Adrenal gland (tissue), 12 donors: Measurements from ENCODE around the gene STAT6. TPM values are rescaled to one million over a fixed set of nuclear protein-coding genes. Genes with fewer than 3 reads are reported as not detected.
"Not testable (repeated sequence)": the region's sequence is repeated elsewhere in the genome, so short reads cannot be mapped to it uniquely, and the experiment has no call there.

ENCODE experiments used
- DNase-seq, 7 donors: peaks; one replicate each; pipeline ENCODE4 v3.0.0-alpha.2; 2019 to 2020
- H3K27ac ChIP-seq, 5 donors: fragments of 200-600 bp; sonication (generic) in 4 of 5; 1 replicate in 3 of 5; 2 replicates in 2 of 5; pipeline versions ENCODE4 v1.5.1 to v1.8.0; 2016 to 2020; ENCODE audit warnings: mild to moderate bottlenecking in 1 of 5
- H3K27me3 ChIP-seq: fragments of 200-600 bp; 2 replicates; pipeline ENCODE4 v1.8.0; 2021
- H3K36me3 ChIP-seq, 2 donors: fragments of 200-600 bp; replicated peaks in 1 of 2; 1 replicate in 1 of 2; 2 replicates in 1 of 2; pipeline versions ENCODE4 v1.5.1 to v1.8.0; 2018 to 2022
- H3K4me1 ChIP-seq, 2 donors: fragments of 200-600 bp; replicated peaks in 1 of 2; 1 replicate in 1 of 2; 2 replicates in 1 of 2; pipeline versions ENCODE4 v1.5.1 to v1.8.0; 2018 to 2021
- H3K4me3 ChIP-seq, 4 donors: fragments of 200-600 bp; sonication (generic) in 3 of 4; one replicate each; pipeline ENCODE4 v1.5.1; 2016 to 2018
- H3K9me3 ChIP-seq, 3 donors: fragments of 200-600 bp; sonication (generic) in 1 of 3; replicated peaks in 1 of 3; 1 replicate in 2 of 3; 2 replicates in 1 of 3; pipeline versions ENCODE4 v1.5.1 to v1.8.0; 2016 to 2021
- CTCF ChIP-seq, 6 experiments: fragments of 450-650 bp in 4 of 6; fragments of 200-600 bp in 2 of 6; sonication (generic) in 1 of 6; IDR thresholded peaks; 1 replicate in 5 of 6; 2 replicates in 1 of 6; pipeline versions ENCODE4 v1.5.1 to v1.8.0; 2016 to 2021; ENCODE audit warnings: antibody characterized with exemption in 6 of 6, mild to moderate bottlenecking in 2 of 6, moderate library complexity in 1 of 6
- POLR2A ChIP-seq, 2 donors: fragments of 450-650 bp; IDR thresholded peaks; one replicate each; pipeline ENCODE4 v1.6.1; 2017; ENCODE audit warnings: antibody characterized with exemption in 2 of 2, mild to moderate bottlenecking in 2 of 2, moderate library complexity in 1 of 2
- WGBS, 4 donors: extraction: QIAGEN DNeasy Blood & Tissue Kit in 2 of 4; methylation state at CpG; one replicate each; pipeline versions ENCODE4 v1.1.5 to v1.1.7; 2013 to 2017; 5-methylcytosine and 5-hydroxymethylcytosine counted together
- intact Hi-C, 2 donors: fragments of 100-400 bp; cut with DNase I; formaldehyde crosslinking; loops; one replicate each; pipeline versions ENCODE4 v1.14.1 to v1.15.0; 2022 to 2023
- polyA plus RNA-seq, 3 donors: library from polyadenylated mRNA; stranded (reverse); fragments of 200-250 nt in 2 of 3; fragments of 350-450 nt in 1 of 3; fragmentation: Illumina TruSeq in 1 of 3; extraction: RNeasy Lipid Tissue Mini Kit (QIAGEN cat#74804) in 1 of 3; gene quantifications; one replicate each; pipeline ENCODE4 v1.2.3, GENCODE V29; 2013 to 2014
- total RNA-seq, 9 donors: library from RNA; depleted of rRNA in 4 of 9; stranded (reverse); fragments of >200 nt in 4 of 9; fragments of 120-200 nt in 1 of 9; fragmentation: NEBNext Ultra II Directional in 1 of 9; extraction: Animal tissue kit (Norgen Biotek cat#: 25700) in 1 of 9; gene quantifications; one replicate each; pipeline versions ENCODE4 v1.1.0 to v1.2.4, GENCODE V29; 2013 to 2023
- donor health status: healthy with polysubstance abuse.
- donor health status: Bipolar disorder and iron deficiency.
- donor health status: DM: yes; HTN: yes; CAD: no.
- donor health status: DM: no; HTN: no; CAD: no.
- donor health status: DM: no; HTN: no; CAD: no.
- donor health status: DM: yes; HTN: yes; CAD: no.

Gene STAT6
- total and polyA plus RNA-seq, 12 donors, result 71.9 to 321 (median 155) TPM

- Histone ChIP-seq H3K27ac (no peak overlapping the region), H3K9me3 (no peaks in the 10 kb centered on the region), H3K27me3 (no peaks in the 10 kb centered on the region), H3K4me3 (no peak overlapping the region), H3K4me1 (peaks cover 4 to 21% of the 10 kb centered on the region in 2 donors), H3K36me3 (no peaks in the 10 kb centered on the region)
- WGBS, 4 donors, result 89 to 95% (median 92%) methylated on average over 11 of the region's 11 CpGs
- no peak for TF ChIP-seq CTCF (IDR thresholded peaks at IDR 0.05)
- TF ChIP-seq POLR2A (IDR thresholded peaks at IDR 0.05), result no peak
- intact Hi-C loops, result no loop called here
- DNase-seq, result no peak
Observed at GRCh38 chr12:57126061-57126460, 14.9 kb upstream of the STAT6 start.

DNA sequence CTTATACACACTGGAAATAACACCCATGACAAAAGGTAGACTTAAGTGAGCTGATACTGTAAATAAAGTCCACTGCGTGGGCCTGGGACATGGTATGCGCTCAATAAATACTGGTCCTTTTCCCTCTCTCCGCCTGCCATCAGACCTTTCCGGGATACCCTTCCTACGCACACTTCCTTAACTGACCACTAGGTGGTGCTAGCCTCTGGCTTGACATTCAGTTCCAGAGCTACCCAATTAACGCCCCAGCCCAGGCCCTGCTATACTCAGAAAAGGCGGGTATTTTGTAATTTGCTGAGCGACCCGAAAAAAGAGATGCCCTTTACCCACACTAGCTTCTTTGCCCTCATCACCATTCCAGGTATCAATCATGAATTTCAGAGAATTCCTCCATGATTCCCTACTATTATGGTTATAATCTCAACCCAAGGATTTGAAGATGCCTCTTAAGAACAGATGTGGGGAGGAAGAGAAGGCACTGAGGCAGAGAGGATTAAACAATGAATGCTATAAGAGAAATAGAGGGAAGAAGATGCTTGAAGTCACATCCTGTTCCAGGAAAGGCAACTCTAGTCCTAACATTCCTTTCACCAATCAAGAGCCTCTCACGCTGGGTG is 13.2 kb upstream of the STAT6 start:
- peaks cover 4 to 14% of the 10 kb centered on the region in 2 donors for H3K4me1 ChIP-seq
- no peaks in the 10 kb centered on the region for H3K36me3 ChIP-seq
- no peak overlapping the region for H3K4me3 ChIP-seq
- no peak overlapping the region for H3K27ac ChIP-seq
- H3K9me3 ChIP-seq, result no peaks in the 10 kb centered on the region
- 14 to 19% (median 17%) methylated on average over 10 of the region's 10 CpGs for WGBS, 4 donors
- DNase-seq, result peak; percentile 69 to 91 (median 81)
- no peaks in the 10 kb centered on the region for H3K27me3 ChIP-seq
- no peak for TF ChIP-seq POLR2A (IDR thresholded peaks at IDR 0.05)
- TF ChIP-seq CTCF (IDR thresholded peaks at IDR 0.05), result peak; percentile 93 to 97 (median 96)
- intact Hi-C loops, result loop anchor here in 1 of 2 donors (2.0 kb wide), 1 partner anchor 54 kb away; no protein-coding TSS in a partner anchor

GRCh38 chr12:57123813-57124212 is 12.7 kb upstream of the STAT6 start:
- intact Hi-C loops, result loop anchor here in 1 of 2 donors (2.0 kb wide), 1 partner anchor 55 kb away; no protein-coding TSS in a partner anchor
- Histone ChIP-seq H3K27me3 (no peaks in the 10 kb centered on the region), H3K4me3 (no peak overlapping the region), H3K27ac (no peak overlapping the region), H3K4me1 (peaks cover 4 to 13% of the 10 kb centered on the region in 2 donors), H3K36me3 (no peaks in the 10 kb centered on the region), H3K9me3 (no peaks in the 10 kb centered on the region)
- TF ChIP-seq POLR2A (IDR thresholded peaks at IDR 0.05) (no peak), CTCF (IDR thresholded peaks at IDR 0.05) (no peak)
- no peak for DNase-seq
- 30 to 48% (median 42%) methylated on average over 2 of the region's 2 CpGs for WGBS, 4 donors

- H3K27ac ChIP-seq, H3K4me3 ChIP-seq, DNase-seq, H3K4me1 ChIP-seq, H3K27me3 ChIP-seq, intact Hi-C loops, H3K36me3 ChIP-seq, H3K9me3 ChIP-seq: not testable (repeated sequence)
- 82 to 90% (median 87%) methylated on average over 10 to 11 of the region's 11 CpGs for WGBS, 4 donors
Observed at GRCh38 chr12:57120718-57121117, 9.6 kb upstream of the STAT6 start.
